ENCODE measurements around the gene PTPRD. TPM values are rescaled to one million over a fixed set of nuclear protein-coding genes. Genes with fewer than 3 reads are reported as not detected.

Gene PTPRD
- total RNA-seq, 1 experiment from 2014 or later, result not detected

GRCh38 chr9:8391132-8391531, 2221.7 kb downstream of the PTPRD start:
- Histone ChIP-seq H3K27ac (ENCODE audit: low read depth, low read length, poor library complexity, severe bottlenecking) (no peak overlapping the region), H3K27me3 (replicated peaks; ENCODE audit: insufficient read depth, low read depth, low read length, poor library complexity) (no peaks in the 10 kb centered on the region), H3K9me3 (ENCODE audit: low read depth, low read length, poor library complexity, severe bottlenecking) (no peaks in the 10 kb centered on the region), H3K36me3 (ENCODE audit: insufficient read depth, low read length, poor library complexity, severe bottlenecking) (no peaks in the 10 kb centered on the region), H3K4me1 (ENCODE audit: insufficient read depth, low read length, poor library complexity, severe bottlenecking) (no peaks in the 10 kb centered on the region), H3K4me3 (ENCODE audit: low read depth, low read length, poor library complexity, severe bottlenecking) (no peak overlapping the region)
- POLR2A ChIA-PET (ENCODE audit: low non-redundant PET), result no interaction called here
- CTCF ChIA-PET, result no interaction called here
- intact Hi-C loops (cut with micrococcal nuclease; ENCODE audit: unreplicated experiment), result no loop called here
- TF ChIP-seq EZH2 (IDR thresholded peaks at IDR 0.05; ENCODE audit: borderline replicate concordance, low read depth, low read length, poor library complexity, severe bottlenecking), result no peak
- TF ChIP-seq, protein P1, sequence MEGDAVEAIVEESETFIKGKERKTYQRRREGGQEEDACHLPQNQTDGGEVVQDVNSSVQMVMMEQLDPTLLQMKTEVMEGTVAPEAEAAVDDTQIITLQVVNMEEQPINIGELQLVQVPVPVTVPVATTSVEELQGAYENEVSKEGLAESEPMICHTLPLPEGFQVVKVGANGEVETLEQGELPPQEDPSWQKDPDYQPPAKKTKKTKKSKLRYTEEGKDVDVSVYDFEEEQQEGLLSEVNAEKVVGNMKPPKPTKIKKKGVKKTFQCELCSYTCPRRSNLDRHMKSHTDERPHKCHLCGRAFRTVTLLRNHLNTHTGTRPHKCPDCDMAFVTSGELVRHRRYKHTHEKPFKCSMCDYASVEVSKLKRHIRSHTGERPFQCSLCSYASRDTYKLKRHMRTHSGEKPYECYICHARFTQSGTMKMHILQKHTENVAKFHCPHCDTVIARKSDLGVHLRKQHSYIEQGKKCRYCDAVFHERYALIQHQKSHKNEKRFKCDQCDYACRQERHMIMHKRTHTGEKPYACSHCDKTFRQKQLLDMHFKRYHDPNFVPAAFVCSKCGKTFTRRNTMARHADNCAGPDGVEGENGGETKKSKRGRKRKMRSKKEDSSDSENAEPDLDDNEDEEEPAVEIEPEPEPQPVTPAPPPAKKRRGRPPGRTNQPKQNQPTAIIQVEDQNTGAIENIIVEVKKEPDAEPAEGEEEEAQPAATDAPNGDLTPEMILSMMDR (conservative IDR thresholded peaks at IDR 0.05; ENCODE audit: low read depth, low read length), result no peak
- no TSS peak for BruUV-seq (replicated peaks)
- DNase-seq (ENCODE audit: low spot score), result no peak

DNA sequence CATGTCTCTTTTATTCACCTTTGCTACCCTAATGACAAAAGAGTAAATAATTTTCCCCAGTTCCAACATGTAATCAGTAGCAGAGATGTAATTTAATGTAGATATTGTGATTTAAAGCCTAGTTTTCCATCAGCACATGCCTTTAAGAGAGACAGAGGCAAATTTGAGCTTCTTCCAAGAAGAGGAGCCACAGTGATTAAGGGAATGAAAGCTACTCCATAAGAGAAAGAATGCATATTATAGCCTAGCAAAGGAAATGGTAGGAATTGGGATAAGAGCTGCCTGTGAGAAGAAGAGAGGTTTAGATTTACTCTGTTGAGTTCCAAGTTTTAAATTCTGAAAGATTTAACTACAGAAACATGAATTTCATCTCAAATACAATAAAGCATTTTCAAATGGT, 2222.2 kb downstream of the PTPRD start:
- intact Hi-C loops (cut with micrococcal nuclease; ENCODE audit: unreplicated experiment), result no loop called here
- Histone ChIP-seq H3K4me1 (ENCODE audit: insufficient read depth, low read length, poor library complexity, severe bottlenecking) (no peaks in the 10 kb centered on the region), H3K27me3 (replicated peaks; ENCODE audit: insufficient read depth, low read depth, low read length, poor library complexity) (no peaks in the 10 kb centered on the region), H3K27ac (ENCODE audit: low read depth, low read length, poor library complexity, severe bottlenecking) (no peak overlapping the region), H3K4me3 (ENCODE audit: low read depth, low read length, poor library complexity, severe bottlenecking) (no peak overlapping the region), H3K9me3 (ENCODE audit: low read depth, low read length, poor library complexity, severe bottlenecking) (no peaks in the 10 kb centered on the region), H3K36me3 (ENCODE audit: insufficient read depth, low read length, poor library complexity, severe bottlenecking) (no peaks in the 10 kb centered on the region)
- no peak for DNase-seq (ENCODE audit: low spot score)
- no TSS peak for BruUV-seq (replicated peaks)
- POLR2A ChIA-PET (ENCODE audit: low non-redundant PET), result no interaction called here
- TF ChIP-seq EZH2 (IDR thresholded peaks at IDR 0.05; ENCODE audit: borderline replicate concordance, low read depth, low read length, poor library complexity, severe bottlenecking), result no peak
- TF ChIP-seq, protein P1 (conservative IDR thresholded peaks at IDR 0.05; ENCODE audit: low read depth, low read length), result no peak
- CTCF ChIA-PET, result no interaction called here

GRCh38 chr9:8389531-8389930, 2223.3 kb downstream of the PTPRD start:
- Histone ChIP-seq H3K4me1 (ENCODE audit: insufficient read depth, low read length, poor library complexity, severe bottlenecking) (no peaks in the 10 kb centered on the region), H3K9me3 (ENCODE audit: low read depth, low read length, poor library complexity, severe bottlenecking) (no peaks in the 10 kb centered on the region), H3K4me3 (ENCODE audit: low read depth, low read length, poor library complexity, severe bottlenecking) (no peak overlapping the region), H3K36me3 (ENCODE audit: insufficient read depth, low read length, poor library complexity, severe bottlenecking) (no peaks in the 10 kb centered on the region), H3K27me3 (replicated peaks; ENCODE audit: insufficient read depth, low read depth, low read length, poor library complexity) (no peaks in the 10 kb centered on the region), H3K27ac (ENCODE audit: low read depth, low read length, poor library complexity, severe bottlenecking) (no peak overlapping the region)
- TF ChIP-seq, protein P1 (conservative IDR thresholded peaks at IDR 0.05; ENCODE audit: low read depth, low read length), result no peak
- TF ChIP-seq EZH2 (IDR thresholded peaks at IDR 0.05; ENCODE audit: borderline replicate concordance, low read depth, low read length, poor library complexity, severe bottlenecking), result no peak
- POLR2A ChIA-PET (ENCODE audit: low non-redundant PET), result no interaction called here
- CTCF ChIA-PET, result no interaction called here
- BruUV-seq (replicated peaks), result no TSS peak
- DNase-seq (ENCODE audit: low spot score), result no peak
- intact Hi-C loops (cut with micrococcal nuclease; ENCODE audit: unreplicated experiment), result no loop called here
